ENCODE data around the gene RTL9. TPM values are rescaled to one million over a fixed set of nuclear protein-coding genes. Genes with fewer than 3 reads are reported as not detected.

Gene RTL9
- polyA plus RNA-seq, 1 of the 3 experiments (the other 2 are of a cell fraction), result 0.02 TPM

GRCh38 chrX:110389570-110389969 is 30.9 kb downstream of the RTL9 start:
- H3K27ac ChIP-seq (ENCODE audit: low read depth in 2 of 2, low read length in 1 of 2), result no peak overlapping the region
- no peaks in the 10 kb centered on the region for H3K9me3 ChIP-seq
- no peak overlapping the region for H3K4me2 ChIP-seq
- no peak for DNase-seq
- H3K27me3 ChIP-seq (ENCODE audit: insufficient read depth), result no peaks in the 10 kb centered on the region; the same call in 1 of the 2 replicates
- no peaks in the 10 kb centered on the region for H4K20me1 ChIP-seq (ENCODE audit: insufficient read depth)
- no peak overlapping the region for H2AFZ ChIP-seq (ENCODE audit: low read depth)
- no peak overlapping the region for H3K4me3 ChIP-seq (ENCODE audit: low read depth in 2 of 2, low read length in 1 of 2)
- H3K36me3 ChIP-seq (replicated peaks in 1 of 2; ENCODE audit: control insufficient read depth in 1 of 2, insufficient read depth in 2 of 2, low read length in 1 of 2), result no peaks in the 10 kb centered on the region
- no peaks in the 10 kb centered on the region for H3K9me2 ChIP-seq
- 34% methylated on average over 2 of the region's 2 CpGs for WGBS (ENCODE audit: low lambda C conversion rate)
- ChIA-PET POLR2A (no interaction called here), CTCF (interaction anchor here (0.5 kb wide), 1 partner anchor 265 kb away, joined by 3 read pairs; no protein-coding TSS in a partner anchor)
- TF ChIP-seq CTCF (IDR thresholded peaks at IDR 0.05) (no peak), REST (IDR thresholded peaks at IDR 0.05; ENCODE audit: low read depth, low read length) (no peak), SIN3A (IDR thresholded peaks at IDR 0.05; ENCODE audit: borderline replicate concordance, low read depth, low read length) (no peak), POLR2AphosphoS5 (IDR thresholded peaks at IDR 0.05; ENCODE audit: low read depth, low read length) (no peak), ZBTB33 (IDR thresholded peaks at IDR 0.05; ENCODE audit: borderline replicate concordance, low read depth) (no peak), FOXM1 (IDR thresholded peaks at IDR 0.05; ENCODE audit: low read depth) (no peak), FOSL2 (IDR thresholded peaks at IDR 0.05; ENCODE audit: borderline replicate concordance, low read depth) (no peak), NFIC (IDR thresholded peaks at IDR 0.05; ENCODE audit: borderline replicate concordance) (no peak), YY1 (IDR thresholded peaks at IDR 0.05; ENCODE audit: low read depth) (no peak), CHD2 (IDR thresholded peaks at IDR 0.05; ENCODE audit: low read length, partially characterized antibody) (no peak), USF2 (IDR thresholded peaks at IDR 0.05; ENCODE audit: borderline replicate concordance, low read depth, low read length) (no peak), MXI1 (IDR thresholded peaks at IDR 0.05; ENCODE audit: low read depth, low read length) (no peak), TCF12 (IDR thresholded peaks at IDR 0.05) (no peak), GABPA (IDR thresholded peaks at IDR 0.05; ENCODE audit: low read depth) (no peak), TEAD4 (IDR thresholded peaks at IDR 0.05; ENCODE audit: borderline replicate concordance, insufficient read depth) (no peak), FOXJ3 (CRISPR knock-in tag; IDR thresholded peaks at IDR 0.05) (no peak), RCOR1 (IDR thresholded peaks at IDR 0.05; ENCODE audit: low read length) (no peak)
- no peaks in the 10 kb centered on the region for H3K4me1 ChIP-seq (ENCODE audit: control insufficient read depth in 1 of 2, insufficient read depth in 2 of 2, low read depth in 1 of 2, low read length in 1 of 2)
- no peaks in the 10 kb centered on the region for H3F3A ChIP-seq (replicated peaks; ENCODE audit: insufficient read depth)
- no peak overlapping the region for H3K9ac ChIP-seq
- no peaks in the 10 kb centered on the region for H3K79me2 ChIP-seq (ENCODE audit: insufficient read depth)

All from SK-N-SH (cell line).